GM18519 (cell line): ENCODE measurements around the gene BICD1.
"Not testable (repeated sequence)": the region's sequence is repeated elsewhere in the genome, so short reads cannot be mapped to it uniquely, and the experiment has no call there.

Experiments
- ATAC-seq: cut with Tn5 transposase; IDR thresholded peaks from one replicate; pipeline ENCODE4 v1.9.1; 2021; ENCODE audit warnings: mild to moderate bottlenecking, moderate library complexity; ENCODE audit not compliant: unreplicated experiment, low FRiP score

BICD1 gene

DNA sequence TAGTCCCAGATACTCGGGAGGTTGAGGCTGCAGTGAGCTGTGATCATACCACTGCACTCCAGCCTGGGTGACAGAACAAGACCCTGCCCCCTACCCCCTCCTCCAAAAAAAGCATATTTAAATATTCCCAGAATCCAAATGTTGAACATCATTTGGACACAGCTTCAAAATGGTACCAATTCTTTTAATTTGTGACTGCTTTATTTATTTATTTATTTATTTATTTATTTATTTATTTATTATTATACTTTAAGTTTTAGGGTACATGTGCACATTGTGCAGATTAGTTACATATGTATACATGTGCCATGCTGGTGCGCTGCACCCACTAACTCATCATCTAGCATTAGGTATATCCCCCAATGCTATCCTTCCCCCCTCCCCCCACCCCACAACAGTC is 124.7 kb downstream of the BICD1 start:
- ATAC-seq: not testable (repeated sequence)

GRCh38 chr12:32233568-32233967 is 126.9 kb downstream of the BICD1 start:
- ATAC-seq: no peak

- no peak for ATAC-seq
Observed at GRCh38 chr12:32235251-32235650, 128.6 kb downstream of the BICD1 start.

- no peak for ATAC-seq
Observed at GRCh38 chr12:32240162-32240561, 133.5 kb downstream of the BICD1 start.

- ATAC-seq: no peak
Observed at GRCh38 chr12:32240831-32241230, 134.2 kb downstream of the BICD1 start.

DNA sequence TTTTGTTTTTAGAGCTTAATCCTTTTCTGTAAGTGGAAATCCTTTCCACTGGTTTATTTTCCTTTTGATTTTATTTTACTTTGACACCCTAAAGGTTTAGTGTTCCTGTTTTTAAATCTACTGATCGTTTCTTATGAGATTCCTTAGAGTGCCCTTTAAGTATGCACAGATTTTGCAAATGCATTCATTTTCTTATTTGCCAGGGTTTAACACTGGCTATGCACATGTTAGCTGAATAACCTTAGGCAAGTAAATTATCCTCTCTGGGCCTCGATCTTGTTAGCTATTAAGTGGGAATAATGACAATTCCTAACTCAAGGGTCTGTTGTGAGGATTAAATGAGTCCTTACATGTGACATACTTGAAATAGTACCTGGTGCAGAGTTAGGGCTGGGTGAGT is 136.0 kb downstream of the BICD1 start:
- no peak for ATAC-seq

- no peak for ATAC-seq
Observed at GRCh38 chr12:32248441-32249140, 141.9 kb downstream of the BICD1 start.

GRCh38 chr12:32249777-32250176 is 143.1 kb downstream of the BICD1 start:
- no peak for ATAC-seq

- ATAC-seq: peak; percentile 76
Observed at GRCh38 chr12:32252199-32253073, 145.8 kb downstream of the BICD1 start.

DNA sequence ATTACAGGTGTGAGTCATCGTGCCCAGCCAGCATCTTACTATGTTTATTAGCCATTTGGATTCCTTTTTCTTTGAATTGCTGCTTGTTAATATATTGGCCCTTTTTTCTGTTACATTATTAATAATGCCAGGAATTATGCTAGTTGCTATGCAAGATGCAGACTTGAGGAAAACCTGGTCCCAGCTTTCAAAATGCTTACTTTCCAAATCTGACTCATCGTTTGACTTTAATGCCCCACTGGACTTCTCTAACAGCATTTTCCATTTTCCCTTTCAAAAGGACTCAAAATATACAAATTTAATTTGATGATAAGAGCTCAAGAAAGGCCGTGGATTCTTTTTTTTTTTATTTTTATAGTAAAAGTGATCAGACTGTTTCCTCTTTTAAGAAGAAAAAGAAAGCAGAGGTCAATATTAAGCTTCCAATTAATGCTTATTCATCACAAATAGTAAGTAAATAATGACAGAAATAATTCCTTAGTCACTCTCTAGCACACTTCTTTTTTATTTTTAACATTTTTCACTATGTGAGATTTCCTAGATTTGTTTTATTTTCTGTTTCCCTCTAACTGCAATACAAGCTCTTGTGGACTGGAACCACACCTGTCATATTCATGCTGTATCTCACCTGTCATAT is 146.6 kb downstream of the BICD1 start:
- no peak for ATAC-seq

DNA sequence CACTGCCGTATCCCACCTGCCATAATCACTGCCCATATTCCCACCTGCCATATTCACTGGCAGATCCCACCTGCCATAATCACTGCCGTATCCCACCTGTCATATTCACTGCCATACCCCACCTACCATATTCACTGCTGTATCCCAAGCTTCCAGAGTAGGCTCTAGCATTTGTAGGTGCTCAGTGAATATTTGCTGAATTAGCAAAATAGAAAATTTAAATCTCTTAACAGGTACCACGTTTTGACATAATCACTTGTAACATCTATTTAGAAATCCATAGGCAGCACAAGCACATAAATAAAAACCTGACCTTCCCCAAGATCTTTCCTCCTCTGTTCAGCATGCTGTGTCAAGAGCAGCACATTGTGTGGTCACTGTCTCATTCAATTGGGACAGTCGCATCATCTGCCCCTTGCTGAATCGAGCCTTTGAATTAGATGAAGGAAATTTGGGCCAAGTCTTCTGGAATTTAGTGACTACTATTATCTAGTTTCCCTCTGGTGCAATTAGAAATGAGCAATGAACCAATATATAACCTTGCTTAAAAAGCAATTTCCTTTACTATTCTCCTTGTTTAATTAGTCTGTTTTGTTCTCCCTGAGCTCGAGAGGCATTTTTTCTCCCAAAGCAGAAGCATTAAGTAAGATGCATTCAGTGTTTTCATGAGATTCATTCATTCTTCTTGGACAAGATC is 147.8 kb downstream of the BICD1 start:
- ATAC-seq: no peak

DNA sequence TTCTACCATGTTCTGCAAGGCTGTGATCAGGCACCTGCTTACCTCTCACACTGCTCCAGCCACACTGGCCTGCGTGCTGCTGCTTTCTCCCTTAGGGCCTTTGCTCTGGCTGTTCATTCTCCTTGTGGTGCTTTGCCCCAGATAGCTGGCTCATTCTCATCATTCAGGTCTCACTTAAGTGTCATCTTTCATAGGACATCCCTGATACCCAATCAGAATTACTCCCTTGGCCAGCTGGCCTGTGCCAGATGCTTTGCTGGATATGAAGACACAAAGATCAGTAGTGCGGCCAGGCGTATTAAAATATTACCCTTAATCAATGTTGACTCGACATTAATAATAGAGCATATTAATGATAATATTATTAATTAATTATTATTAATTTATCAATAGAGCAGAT is 148.9 kb downstream of the BICD1 start:
- ATAC-seq: no peak

DNA sequence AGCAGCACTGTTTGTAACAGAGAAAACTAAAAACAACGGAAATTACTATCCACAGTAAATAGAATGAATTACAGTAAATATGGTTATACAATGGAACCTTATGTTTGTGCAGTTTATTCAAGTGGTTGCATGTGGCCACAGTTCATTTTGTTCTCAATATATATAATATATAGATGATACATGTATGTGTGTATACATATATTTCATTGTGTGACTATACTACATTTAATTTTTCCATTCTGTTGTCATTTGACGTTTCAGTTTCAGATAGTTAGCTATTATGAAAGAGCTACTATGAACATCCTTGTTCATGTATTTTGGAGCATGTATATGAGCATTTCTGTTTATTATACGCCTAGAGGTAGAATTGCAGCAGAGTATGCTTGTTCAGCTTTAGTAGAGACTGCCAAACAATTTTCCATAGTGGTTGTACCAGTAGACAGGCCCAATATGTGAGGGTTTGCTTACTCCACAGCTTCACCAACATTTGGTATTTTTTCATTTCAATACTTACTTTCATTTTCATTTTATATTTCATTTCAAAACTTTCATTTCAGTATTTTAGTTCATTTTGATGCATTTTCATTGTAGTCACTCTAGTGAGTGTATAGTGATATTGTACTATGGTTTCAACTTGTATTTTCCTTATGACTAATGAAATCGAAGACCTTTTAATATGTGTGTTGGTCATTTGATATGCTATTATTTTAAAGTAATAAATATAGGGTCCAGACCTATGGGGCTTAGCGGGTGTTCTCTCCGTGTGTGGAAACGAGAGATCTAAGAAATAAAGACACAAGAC is 151.2 kb downstream of the BICD1 start:
- no peak for ATAC-seq

DNA sequence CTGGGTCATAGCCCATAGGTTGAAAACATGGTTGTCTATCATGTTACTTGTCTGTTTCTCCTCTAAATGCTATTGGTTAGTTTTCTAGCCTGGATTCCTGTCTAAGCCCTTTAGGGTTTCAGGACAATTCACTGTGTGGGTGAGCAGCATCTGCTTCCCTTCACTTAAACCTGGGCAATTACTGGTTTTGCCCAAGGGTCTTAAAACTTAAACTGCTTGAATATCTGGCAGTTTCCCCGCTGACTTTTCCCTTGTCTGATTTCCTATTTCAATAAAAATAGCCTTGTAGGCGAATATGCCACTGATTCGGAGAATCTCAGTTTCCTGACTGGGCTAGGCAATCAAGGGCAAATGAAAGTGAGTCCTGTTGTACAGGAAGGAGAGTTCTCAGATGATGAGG is 154.0 kb downstream of the BICD1 start:
- ATAC-seq: no peak

DNA sequence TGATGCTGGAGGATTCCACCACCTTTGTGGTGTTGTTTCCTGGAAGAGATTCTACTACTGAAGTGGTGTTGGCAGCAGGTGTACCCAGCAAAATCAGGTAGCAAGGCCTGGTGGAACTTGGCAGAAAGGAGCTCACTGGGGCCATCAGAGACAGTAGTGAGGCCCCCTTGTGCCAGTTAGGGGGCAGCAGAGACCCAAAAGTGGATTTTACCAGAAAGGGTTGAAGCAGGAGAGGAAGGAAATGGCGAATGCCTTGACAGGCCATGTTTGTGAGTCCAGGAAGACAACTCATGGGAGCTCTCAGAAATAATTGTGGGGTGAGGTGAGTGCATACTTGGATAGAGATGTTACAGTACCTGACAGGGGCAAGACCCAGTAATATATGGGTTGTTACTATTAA is 155.0 kb downstream of the BICD1 start:
- no peak for ATAC-seq

DNA sequence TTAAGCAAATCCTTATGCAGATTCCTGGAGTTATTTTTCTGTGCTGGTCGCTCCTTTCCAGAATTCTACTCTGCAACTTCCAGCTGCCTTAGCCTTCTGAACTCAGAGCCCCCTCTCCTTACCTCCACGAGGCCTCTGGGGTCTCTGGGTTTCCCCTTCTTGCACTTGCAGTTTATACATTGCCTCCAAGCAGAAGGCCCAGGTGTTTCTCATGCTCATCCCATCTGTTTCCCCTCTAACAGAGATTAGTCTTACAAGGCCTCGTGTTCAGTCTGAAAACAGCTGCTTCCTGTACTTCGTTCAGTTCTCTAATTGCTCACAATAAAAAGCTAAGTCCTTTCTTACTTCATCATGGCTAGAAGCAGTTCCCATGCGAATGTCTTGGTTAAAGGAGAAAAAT is 158.3 kb downstream of the BICD1 start:
- ATAC-seq: no peak

GRCh38 chr12:32265456-32265855 is 158.8 kb downstream of the BICD1 start:
- ATAC-seq: no peak

DNA sequence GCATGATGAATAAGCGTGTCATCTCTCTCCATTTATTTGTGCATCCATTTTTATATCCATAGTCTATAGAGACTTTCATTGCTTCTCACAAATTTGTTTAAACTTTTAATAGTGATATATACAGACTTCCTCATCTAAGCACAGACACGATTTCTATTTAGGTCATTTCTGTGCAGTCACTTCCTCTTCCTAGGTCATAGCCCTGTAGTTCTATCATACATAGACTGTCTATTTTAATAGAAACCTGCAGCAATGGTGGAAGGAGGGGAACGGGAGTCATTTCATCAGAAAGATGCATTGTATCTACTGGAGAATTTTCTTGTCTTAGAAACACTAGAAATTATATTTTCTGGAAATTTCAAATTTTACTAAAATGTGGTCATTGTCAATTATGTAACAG is 159.3 kb downstream of the BICD1 start:
- peak; percentile 74 for ATAC-seq

DNA sequence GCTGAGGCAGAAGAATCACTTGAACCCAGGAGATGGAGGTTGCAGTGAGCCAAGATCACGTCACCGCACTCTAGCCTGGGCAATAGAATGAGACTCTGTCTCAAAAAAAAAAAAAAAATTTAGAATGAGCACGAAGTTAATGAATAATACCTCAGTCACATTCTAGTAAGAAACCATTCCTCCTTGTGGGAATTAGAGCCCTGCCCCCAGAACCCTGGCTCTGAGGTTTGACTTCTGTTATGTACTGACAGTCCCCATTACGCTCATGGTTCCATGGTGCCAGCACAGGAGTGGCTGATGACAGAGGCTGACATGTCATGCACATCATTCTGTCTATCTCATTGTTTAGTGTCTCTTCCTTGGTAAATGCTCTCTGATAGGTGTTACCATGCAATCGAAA is 160.1 kb downstream of the BICD1 start:
- ATAC-seq: no peak
